ENCODE data around the gene MICA.

DNA sequence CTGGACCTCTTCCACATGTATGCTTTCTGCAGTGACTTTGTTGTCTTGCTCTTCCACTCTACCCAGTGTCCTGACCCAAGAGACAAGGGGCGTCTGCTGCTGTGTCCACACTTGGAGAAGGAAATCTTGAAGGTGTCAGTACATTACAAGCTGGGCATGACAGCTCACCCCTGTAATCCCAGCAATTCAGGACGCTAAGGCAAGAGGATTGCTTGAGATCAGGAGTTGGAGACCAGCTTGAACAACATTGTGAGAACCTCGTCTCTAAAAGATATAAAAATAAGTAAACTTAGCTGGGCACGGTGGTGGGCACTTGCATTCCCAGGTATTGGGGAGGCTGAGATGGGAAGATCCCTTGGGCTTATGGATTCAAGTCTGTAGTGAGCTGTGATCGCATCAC, 40.6 kb upstream of the MICA start:
- no peak for TF ChIP-seq POLR2AphosphoS5 (IDR thresholded peaks at IDR 0.05; ENCODE audit: low read depth, low read length)
- no peak for TF ChIP-seq POLR2A (IDR thresholded peaks at IDR 0.05; ENCODE audit: low read depth, low read length)
